HL-60 (cell line): ENCODE measurements around the gene OTX2.

ENCODE experiments used
- DNase-seq, 2 experiments: peaks; one replicate each; pipeline ENCODE4 v3.0.0-alpha.2; 2010 to 2020; ENCODE audit warnings: low read depth in 1 of 2, low spot score in 1 of 2
- H3K27ac ChIP-seq: fragments of 250-450 bp; sonication (Bioruptor Pico); replicated peaks from 2 replicates; pipeline ENCODE4 v1.5.1; 2020; ENCODE audit warnings: mild to moderate bottlenecking, moderate library complexity
- H3K27me3 ChIP-seq: fragments of 250-450 bp; sonication (Bioruptor Pico); 2 replicates; pipeline ENCODE4 v1.5.1; 2021; ENCODE audit warnings: mild to moderate bottlenecking, moderate library complexity; ENCODE audit not compliant: insufficient read depth, poor library complexity, severe bottlenecking
- H3K4me3 ChIP-seq: replicated peaks from 2 replicates; pipeline ENCODE4 v1.5.1; 2011; ENCODE audit warnings: mild to moderate bottlenecking, control low read depth, low read length; ENCODE audit not compliant: insufficient read depth
- GABPA ChIP-seq: IDR thresholded peaks from 2 replicates; pipeline ENCODE4 v1.6.1; 2012; ENCODE audit warnings: low read depth
- POLR2AphosphoS5 ChIP-seq: IDR thresholded peaks from 2 replicates; pipeline ENCODE4 v1.6.1; 2012; ENCODE audit warnings: low read depth
- SPI1 ChIP-seq: IDR thresholded peaks from 2 replicates; pipeline ENCODE4 v1.6.1; 2012; ENCODE audit warnings: low read depth, mild to moderate bottlenecking, borderline replicate concordance
- TF ChIP-seq, protein P1 (sequence below): IDR thresholded peaks from 2 replicates; pipeline ENCODE4 v1.6.1; 2012; ENCODE audit warnings: low read depth; ENCODE audit not compliant: insufficient replicate concordance
- TF ChIP-seq, protein P2 (sequence below): IDR thresholded peaks from one replicate; pipeline ENCODE4 v1.5.1; 2011; ENCODE audit warnings: low read length, control low read depth, inconsistent platforms; ENCODE audit not compliant: insufficient read depth

OTX2 gene

DNA sequence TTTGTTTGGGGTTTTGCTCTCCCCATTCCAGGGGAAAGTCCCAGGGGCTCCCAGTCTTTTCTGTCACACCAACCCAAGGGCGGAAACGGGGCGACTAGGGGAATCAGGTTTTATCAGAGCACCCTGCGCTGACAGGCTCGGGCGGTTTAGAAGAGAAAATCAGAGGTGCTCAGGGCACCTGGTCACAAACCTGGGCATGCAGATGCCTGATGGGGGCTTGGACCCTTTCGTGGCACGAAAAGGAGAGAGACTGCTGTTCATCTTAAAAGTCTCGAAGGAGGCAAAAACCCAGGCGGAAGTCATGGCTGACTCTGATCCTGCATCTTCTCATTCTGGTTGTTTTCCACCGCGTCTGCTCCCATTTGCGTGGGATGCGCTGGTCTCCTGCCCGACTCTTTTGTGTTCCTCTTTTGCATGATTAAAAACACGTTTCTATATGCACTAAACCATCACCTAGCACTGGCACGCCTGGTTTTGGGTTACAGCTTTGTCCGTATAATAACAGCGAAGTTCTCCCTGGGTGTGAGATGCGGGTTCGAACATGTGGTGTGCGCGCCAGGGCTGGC, 13.2 kb downstream of the OTX2 start:
- H3K4me3 ChIP-seq: no peak overlapping the region
- H3K27ac ChIP-seq: no peak overlapping the region
- TF ChIP-seq SPI1: no peak
- TF ChIP-seq, protein P1, sequence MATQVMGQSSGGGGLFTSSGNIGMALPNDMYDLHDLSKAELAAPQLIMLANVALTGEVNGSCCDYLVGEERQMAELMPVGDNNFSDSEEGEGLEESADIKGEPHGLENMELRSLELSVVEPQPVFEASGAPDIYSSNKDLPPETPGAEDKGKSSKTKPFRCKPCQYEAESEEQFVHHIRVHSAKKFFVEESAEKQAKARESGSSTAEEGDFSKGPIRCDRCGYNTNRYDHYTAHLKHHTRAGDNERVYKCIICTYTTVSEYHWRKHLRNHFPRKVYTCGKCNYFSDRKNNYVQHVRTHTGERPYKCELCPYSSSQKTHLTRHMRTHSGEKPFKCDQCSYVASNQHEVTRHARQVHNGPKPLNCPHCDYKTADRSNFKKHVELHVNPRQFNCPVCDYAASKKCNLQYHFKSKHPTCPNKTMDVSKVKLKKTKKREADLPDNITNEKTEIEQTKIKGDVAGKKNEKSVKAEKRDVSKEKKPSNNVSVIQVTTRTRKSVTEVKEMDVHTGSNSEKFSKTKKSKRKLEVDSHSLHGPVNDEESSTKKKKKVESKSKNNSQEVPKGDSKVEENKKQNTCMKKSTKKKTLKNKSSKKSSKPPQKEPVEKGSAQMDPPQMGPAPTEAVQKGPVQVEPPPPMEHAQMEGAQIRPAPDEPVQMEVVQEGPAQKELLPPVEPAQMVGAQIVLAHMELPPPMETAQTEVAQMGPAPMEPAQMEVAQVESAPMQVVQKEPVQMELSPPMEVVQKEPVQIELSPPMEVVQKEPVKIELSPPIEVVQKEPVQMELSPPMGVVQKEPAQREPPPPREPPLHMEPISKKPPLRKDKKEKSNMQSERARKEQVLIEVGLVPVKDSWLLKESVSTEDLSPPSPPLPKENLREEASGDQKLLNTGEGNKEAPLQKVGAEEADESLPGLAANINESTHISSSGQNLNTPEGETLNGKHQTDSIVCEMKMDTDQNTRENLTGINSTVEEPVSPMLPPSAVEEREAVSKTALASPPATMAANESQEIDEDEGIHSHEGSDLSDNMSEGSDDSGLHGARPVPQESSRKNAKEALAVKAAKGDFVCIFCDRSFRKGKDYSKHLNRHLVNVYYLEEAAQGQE: no peak
- TF ChIP-seq POLR2AphosphoS5: no peak
- TF ChIP-seq, protein P2, sequence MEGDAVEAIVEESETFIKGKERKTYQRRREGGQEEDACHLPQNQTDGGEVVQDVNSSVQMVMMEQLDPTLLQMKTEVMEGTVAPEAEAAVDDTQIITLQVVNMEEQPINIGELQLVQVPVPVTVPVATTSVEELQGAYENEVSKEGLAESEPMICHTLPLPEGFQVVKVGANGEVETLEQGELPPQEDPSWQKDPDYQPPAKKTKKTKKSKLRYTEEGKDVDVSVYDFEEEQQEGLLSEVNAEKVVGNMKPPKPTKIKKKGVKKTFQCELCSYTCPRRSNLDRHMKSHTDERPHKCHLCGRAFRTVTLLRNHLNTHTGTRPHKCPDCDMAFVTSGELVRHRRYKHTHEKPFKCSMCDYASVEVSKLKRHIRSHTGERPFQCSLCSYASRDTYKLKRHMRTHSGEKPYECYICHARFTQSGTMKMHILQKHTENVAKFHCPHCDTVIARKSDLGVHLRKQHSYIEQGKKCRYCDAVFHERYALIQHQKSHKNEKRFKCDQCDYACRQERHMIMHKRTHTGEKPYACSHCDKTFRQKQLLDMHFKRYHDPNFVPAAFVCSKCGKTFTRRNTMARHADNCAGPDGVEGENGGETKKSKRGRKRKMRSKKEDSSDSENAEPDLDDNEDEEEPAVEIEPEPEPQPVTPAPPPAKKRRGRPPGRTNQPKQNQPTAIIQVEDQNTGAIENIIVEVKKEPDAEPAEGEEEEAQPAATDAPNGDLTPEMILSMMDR: no peak
- no peak for TF ChIP-seq GABPA
- DNase-seq: no peak
- H3K27me3 ChIP-seq: peaks cover 72% of the 10 kb centered on the region

DNA sequence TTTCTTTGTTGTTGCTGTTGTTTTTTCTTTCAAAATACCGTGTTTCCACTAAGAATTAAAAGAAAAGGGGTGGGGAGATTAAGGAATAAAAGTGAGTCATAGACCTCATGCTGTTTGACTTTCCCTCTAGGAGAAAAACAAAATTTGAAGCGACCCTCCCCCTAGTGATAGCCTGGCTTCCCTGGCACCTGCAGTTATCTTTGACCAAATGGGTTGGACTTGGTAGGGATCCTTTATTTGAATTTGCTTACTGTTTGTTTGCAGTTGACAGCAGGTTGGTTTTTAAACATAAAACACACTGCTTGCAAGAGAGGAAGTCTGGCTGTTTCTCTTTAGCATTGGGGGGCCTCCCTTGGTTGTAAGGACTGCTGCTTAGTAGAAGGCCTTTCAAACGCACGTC, 14.0 kb downstream of the OTX2 start:
- DNase-seq: no peak
- Histone ChIP-seq H3K27ac (no peak overlapping the region), H3K4me3 (no peak overlapping the region), H3K27me3 (peaks cover 65% of the 10 kb centered on the region)
- TF ChIP-seq POLR2AphosphoS5: no peak
- TF ChIP-seq, protein P1: no peak
- TF ChIP-seq GABPA: no peak
- TF ChIP-seq, protein P2: no peak
- no peak for TF ChIP-seq SPI1

- Histone ChIP-seq H3K27me3 (peaks cover 64% of the 10 kb centered on the region), H3K4me3 (no peak overlapping the region), H3K27ac (no peak overlapping the region)
- TF ChIP-seq, protein P1: no peak
- TF ChIP-seq GABPA (no peak), POLR2AphosphoS5 (no peak), SPI1 (no peak)
- TF ChIP-seq, protein P2: no peak
- no peak for DNase-seq
These were observed 15.0 kb downstream of the OTX2 start for GRCh38 chr14:56795284-56795622.
